Measurements from ENCODE around the gene NOD2. TPM values are rescaled to one million over a fixed set of nuclear protein-coding genes. Genes with fewer than 3 reads are reported as not detected.

Gene NOD2
- total RNA-seq, 1 experiment from 2014 or later = 0.17 TPM

DNA sequence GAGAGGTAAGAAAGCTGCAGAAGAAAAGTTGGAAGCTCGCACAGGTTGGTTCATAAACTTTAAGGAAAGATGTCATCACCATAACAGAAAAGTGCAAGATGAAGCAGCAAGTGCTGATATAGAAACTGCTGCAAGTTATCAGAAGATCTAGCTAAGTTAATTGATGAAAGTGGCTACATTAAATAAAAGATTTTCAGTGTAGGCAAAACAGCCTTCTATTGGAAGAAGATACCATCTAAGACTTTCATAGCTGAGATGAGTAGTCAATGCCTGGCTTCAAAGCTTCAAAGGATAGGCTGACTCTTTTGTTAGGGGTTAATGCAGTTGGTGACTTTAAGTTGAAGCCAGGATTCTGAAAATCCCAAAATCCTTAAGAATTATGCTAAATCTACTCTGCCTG is 72.5 kb downstream of the NOD2 start:
- no peak overlapping the region for H3K9ac ChIP-seq (ENCODE audit: extremely low read depth, insufficient read length, low read length)
- Mint-ChIP-seq H3K27ac (no peak overlapping the region), H3K9me3 (peaks cover 0 to 12% of the 10 kb centered on the region in 2 experiments; a peak in 3 of 5 replicates), H3K4me1 (no peaks in the 10 kb centered on the region), H3K27me3 (ENCODE audit: low read depth) (no peaks in the 10 kb centered on the region), H3K36me3 (ENCODE audit: insufficient read depth in 1 of 3, low read depth in 3 of 3) (peaks cover 14 to 17% (median 16%) of the 10 kb centered on the region in 3 experiments), H3K4me3 (no peak overlapping the region)
- no peaks in the 10 kb centered on the region for H3K9me3 ChIP-seq (ENCODE audit: control insufficient read depth, low read depth, low read length)
- WGBS (ENCODE audit: extremely low coverage, insufficient read length, low lambda C conversion rate) = no CpG with 5 or more reads among the region's 1 CpG
- no peaks in the 10 kb centered on the region for H4K20me1 ChIP-seq (ENCODE audit: control insufficient read depth, insufficient read depth, insufficient read length)
- no peak overlapping the region for H2BK20ac ChIP-seq (ENCODE audit: low read depth, low read length, poor library complexity, severe bottlenecking)
- DNase-seq = no peak
- H3K23ac ChIP-seq (ENCODE audit: insufficient read length, low read depth, low read length) = no peak overlapping the region
- no peaks in the 10 kb centered on the region for H3K27me3 ChIP-seq (ENCODE audit: insufficient read depth, low read length)
- H3K79me1 ChIP-seq (ENCODE audit: insufficient read depth, low read depth, low read length, poor library complexity, severe bottlenecking) = no peaks in the 10 kb centered on the region
- no peaks in the 10 kb centered on the region for H3K23me2 ChIP-seq (ENCODE audit: insufficient read length, low read depth, low read length, poor library complexity, severe bottlenecking)
- no peak overlapping the region for H4K8ac ChIP-seq (replicated peaks; ENCODE audit: insufficient read length, low read depth, low read length)
- H3K4ac ChIP-seq (ENCODE audit: low read depth, low read length) = no peak overlapping the region
- H2BK15ac ChIP-seq (ENCODE audit: low read depth, low read length) = no peak overlapping the region
- H2BK12ac ChIP-seq (ENCODE audit: insufficient read length, low read depth, low read length) = no peak overlapping the region
- no peak overlapping the region for H2BK5ac ChIP-seq (ENCODE audit: insufficient read length, low read length)
- H3K14ac ChIP-seq (ENCODE audit: insufficient read depth, low read length) = no peak overlapping the region
- no peak overlapping the region for H2BK120ac ChIP-seq (ENCODE audit: low read depth, low read length, poor library complexity, severe bottlenecking)
- H2AFZ ChIP-seq (ENCODE audit: low read length) = no peak overlapping the region
- H3T11ph ChIP-seq (ENCODE audit: low read length) = no peak overlapping the region
- H3K79me2 ChIP-seq (ENCODE audit: insufficient read depth, low read length) = no peaks in the 10 kb centered on the region
- H4K91ac ChIP-seq (ENCODE audit: insufficient read length, low read depth, low read length) = no peak overlapping the region
- H3K4me2 ChIP-seq (ENCODE audit: insufficient read depth, insufficient read length, low read length) = no peak overlapping the region
- no peak overlapping the region for H3K18ac ChIP-seq (ENCODE audit: insufficient read length, low read depth, low read length)
- no peak overlapping the region for H2AK5ac ChIP-seq (ENCODE audit: insufficient read length, low read length)
- H3K56ac ChIP-seq (ENCODE audit: insufficient read length, low read depth, low read length) = no peak overlapping the region
- H3K27ac ChIP-seq (ENCODE audit: insufficient read length, low read depth, low read length) = no peak overlapping the region
- no peak overlapping the region for H4K5ac ChIP-seq (ENCODE audit: insufficient read length, low read depth, low read length)
- TF ChIP-seq, protein P1, sequence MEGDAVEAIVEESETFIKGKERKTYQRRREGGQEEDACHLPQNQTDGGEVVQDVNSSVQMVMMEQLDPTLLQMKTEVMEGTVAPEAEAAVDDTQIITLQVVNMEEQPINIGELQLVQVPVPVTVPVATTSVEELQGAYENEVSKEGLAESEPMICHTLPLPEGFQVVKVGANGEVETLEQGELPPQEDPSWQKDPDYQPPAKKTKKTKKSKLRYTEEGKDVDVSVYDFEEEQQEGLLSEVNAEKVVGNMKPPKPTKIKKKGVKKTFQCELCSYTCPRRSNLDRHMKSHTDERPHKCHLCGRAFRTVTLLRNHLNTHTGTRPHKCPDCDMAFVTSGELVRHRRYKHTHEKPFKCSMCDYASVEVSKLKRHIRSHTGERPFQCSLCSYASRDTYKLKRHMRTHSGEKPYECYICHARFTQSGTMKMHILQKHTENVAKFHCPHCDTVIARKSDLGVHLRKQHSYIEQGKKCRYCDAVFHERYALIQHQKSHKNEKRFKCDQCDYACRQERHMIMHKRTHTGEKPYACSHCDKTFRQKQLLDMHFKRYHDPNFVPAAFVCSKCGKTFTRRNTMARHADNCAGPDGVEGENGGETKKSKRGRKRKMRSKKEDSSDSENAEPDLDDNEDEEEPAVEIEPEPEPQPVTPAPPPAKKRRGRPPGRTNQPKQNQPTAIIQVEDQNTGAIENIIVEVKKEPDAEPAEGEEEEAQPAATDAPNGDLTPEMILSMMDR (conservative IDR thresholded peaks at IDR 0.05) = no peak
- H3K4me1 ChIP-seq (ENCODE audit: insufficient read depth, low read length) = no peaks in the 10 kb centered on the region

Measured in H9 (cell line).